GM23248 (cell line): ENCODE results near the gene LHFPL2.

Source experiments
- EZH2 ChIP-seq: fragments of 200-600 bp; sonication (generic); IDR thresholded peaks from 2 replicates; pipeline ENCODE4 v1.6.1; 2018; ENCODE audit warnings: antibody characterized with exemption, mild to moderate bottlenecking; ENCODE audit not compliant: insufficient read depth, poor library complexity, severe bottlenecking
- EZH2phosphoT487 ChIP-seq: fragments of 200-600 bp; sonication (generic); IDR thresholded peaks from 2 replicates; pipeline ENCODE4 v1.6.1; 2018; ENCODE audit warnings: antibody characterized with exemption, moderate library complexity, mild to moderate bottlenecking, low read depth; ENCODE audit not compliant: insufficient read depth

DNA sequence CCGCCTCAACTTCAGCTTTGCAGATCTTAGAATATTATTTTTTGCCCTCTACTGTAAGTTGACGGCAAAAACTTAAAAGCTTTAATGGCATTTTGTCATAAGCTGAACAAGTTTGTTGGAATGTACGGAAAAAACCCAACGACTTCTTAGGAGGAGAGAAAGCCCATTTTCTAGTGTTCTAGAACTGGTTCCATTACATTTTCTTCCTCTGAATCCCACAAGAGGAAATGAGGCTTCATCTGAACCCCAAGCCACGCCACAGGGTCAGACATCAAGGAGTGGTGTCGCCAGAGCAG, 113.7 kb downstream of the LHFPL2 start:
- no peak for TF ChIP-seq EZH2
- no peak for TF ChIP-seq EZH2phosphoT487
